Fibroblast of skin of scalp (primary cell): ENCODE data around the gene PRRG3. TPM values are rescaled to one million over a fixed set of nuclear protein-coding genes. Genes with fewer than 3 reads are reported as not detected.

Experiments used
- DNase-seq: peaks from one replicate; pipeline ENCODE4 v3.0.0-alpha.2; 2013
- polyA plus RNA-seq, 2 experiments: library from polyadenylated mRNA; unstranded; fragments of 120-200 nt; gene quantifications; one replicate each; pipeline ENCODE4 v1.2.1, GENCODE V29; 2013; ENCODE audit not compliant: insufficient read length in 2 of 2

Gene PRRG3
- 0.39 TPM for polyA plus RNA-seq (2013, experiment 1 of 2; ENCODE audit: insufficient read length)
- polyA plus RNA-seq (2013, experiment 2 of 2; ENCODE audit: insufficient read length): 1.2 TPM

DNA sequence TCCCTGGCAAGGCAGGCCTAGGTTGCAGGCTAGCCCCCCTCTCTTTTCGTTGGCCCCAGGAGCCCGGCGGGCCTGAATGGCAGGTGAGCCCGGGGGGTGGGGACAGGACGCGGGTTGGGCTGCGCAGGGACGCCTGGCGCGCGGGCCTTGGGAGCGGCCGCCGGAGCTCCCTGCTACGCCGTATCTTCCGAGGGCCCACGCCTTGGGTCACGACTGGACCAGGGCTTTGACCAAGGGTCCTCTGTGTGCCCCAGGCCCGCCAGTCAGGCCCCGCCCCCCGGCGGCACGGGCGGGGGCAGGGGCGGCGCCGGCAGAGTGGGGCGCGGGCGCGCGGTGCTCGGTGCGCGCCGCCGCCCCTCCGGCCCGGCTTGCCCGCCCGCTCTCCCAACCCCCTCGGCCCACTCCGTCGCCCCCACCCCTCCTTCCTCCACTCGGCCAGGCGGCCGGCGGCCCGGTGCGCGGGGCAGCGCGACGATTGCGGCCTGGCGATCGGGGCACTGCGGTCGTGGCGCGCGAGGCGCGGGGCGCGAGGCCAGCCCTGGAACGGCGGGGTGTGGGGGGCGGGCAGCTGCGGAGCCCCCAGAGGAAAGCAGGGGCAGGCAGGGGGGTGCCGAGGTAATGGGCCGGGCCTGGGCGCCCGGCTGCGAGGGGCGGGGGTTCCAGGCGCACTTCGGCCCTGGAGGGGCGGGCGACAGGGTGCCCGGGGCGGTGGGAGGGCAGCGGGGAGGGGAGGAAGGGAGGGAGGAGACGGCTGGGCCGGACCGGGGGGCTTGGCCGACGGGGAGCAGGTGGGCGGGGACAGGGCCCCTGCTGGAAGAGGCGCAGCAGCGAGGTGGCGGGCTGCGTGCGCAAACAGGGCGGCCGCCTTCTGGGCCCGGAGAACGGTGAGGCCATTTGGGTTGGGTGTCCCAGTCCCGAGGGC, at the start of gene PRRG3:
PRRG3 (plus strand) TSS at position 798 of the 922 bp plus-strand sequence. CDS start 3,357 bp downstream, outside the sequence.
- no peak for DNase-seq

DNA sequence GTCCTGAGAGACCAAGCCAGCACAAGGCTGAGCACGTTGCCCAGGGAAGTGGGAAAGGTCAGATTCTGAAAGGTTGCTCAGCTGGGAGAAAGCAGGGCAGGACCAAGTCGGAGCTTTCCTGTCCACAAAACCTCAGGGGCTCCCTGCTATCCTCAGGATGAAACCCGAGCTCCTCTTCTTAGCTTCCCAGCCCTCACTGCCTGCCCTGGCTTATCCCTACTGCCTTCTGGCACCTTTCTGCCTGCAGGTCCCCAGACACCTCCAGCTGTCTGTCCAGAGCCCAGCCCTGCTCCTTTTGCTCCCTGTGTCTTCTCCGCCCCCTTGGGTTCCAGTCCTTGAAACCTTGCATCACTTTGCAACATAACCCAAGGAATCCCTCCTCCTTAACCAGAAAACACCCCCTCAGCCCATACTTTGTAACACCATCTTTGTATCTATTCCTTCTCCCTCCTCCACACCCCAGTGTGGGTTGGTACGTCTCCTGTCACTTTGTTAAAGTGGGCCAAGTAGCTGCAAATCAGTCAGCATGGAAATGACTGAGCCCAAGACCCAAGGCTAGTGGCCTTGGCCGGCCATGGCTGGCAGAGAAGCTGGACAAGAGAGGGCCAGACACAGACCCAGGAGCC, 20.0 kb upstream of the PRRG3 start:
- DNase-seq: no peak

DNA sequence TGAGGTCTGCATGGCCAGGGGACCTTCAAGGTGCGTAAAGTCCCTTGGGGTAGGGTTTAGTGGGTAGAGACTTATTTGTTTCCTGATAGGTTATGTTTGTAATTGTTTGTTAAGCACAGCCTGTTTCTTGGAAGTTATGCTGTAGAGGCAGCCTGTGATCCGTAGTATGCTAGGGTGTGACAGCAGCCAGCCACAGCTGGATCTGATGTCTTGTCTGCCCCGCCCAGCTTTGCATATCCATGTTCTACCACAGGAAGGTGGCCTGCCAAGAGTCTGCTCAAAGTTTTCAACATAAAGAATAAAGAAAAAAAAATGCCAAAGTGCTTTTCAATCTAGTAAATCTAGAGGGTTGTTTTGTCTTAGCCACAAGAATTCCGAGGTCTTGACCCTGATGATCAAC, 19.1 kb upstream of the PRRG3 start:
- no peak for DNase-seq

DNA sequence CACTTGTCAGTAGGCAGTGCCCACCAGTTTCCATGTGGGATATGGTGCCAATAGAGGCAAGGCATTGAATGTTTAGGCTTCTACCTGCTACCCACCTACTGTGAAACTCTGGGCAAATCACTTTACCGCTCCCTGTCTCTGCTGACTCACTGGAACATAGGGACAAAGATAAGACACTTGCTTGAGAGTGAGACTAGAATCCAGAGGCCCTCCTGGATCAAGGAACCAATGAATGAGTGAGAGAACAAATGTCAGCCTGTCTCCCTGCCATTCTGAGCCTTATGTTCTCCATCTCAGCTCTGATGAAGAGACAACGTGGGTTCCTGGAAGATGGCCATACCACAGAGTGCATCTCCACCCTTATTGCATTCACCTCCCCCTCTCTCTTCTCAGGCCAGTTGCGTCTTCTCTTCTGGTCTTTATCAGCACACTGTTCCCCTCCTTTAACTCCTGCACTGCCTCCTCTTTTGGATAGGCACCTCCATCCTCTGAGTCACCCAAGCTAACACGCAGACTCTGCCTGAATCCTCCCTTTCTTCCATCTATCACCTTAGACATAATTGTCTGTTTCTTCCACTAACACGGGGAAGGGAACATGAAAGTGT, 15.4 kb upstream of the PRRG3 start:
- no peak for DNase-seq

DNA sequence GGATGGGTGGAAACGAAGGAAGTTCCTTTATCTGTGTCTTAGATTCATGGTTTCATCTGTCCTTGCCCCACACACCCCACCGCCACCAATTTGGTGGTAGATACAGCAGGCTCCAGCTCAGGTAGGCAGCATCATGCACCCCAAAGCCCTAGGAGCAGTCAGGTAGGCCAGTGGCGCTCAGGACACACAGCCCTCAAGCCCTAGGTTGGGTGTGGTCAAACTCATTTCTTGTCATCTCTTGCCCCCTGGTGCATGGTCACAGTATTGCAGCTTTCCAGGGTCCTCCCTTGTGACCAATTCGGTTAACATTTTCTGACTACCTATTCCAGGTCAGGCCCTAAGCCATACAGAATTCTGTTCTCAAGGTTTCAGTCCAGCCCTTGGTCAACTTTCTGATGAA, 14.5 kb upstream of the PRRG3 start:
- peak; percentile 24 for DNase-seq

DNA sequence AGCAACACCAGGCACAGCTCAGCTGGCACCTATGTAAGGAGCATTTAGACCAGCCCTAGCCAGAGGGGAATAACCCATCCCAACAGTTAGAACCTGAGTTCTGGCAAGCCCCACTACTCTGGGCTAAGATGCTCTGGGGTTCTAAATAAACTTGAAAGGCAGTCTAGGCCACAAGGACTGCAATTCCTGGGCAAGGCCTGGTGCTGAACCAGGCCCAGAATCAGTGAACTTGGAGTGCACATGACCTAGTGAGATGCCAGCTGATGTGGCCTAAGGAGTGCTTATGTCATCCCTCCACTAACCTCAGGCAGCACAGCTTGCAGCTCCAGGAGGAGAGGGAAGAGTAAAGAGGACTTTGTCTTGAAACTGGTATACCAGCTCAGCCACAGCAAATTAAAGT, 7.6 kb upstream of the PRRG3 start:
- no peak for DNase-seq

DNA sequence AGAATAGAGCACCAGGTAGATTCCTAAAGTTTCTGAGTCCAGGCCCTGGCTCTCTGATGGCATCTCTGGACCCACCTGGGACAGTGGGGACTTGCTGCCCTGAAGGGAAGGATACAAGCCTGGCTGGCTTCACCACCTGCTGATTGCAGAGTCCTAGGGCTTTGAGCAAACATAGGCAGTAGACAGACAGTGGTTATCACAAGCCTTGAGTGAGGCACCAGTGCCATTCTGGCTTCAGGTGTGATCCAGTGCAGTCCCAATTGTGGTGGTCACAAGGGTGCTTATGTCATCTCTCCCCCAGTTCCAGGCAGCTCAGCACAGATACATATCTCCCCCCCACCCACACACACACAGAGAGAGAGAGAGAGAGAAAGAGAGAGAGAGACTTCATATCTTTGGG, 6.6 kb upstream of the PRRG3 start:
- DNase-seq: no peak

DNA sequence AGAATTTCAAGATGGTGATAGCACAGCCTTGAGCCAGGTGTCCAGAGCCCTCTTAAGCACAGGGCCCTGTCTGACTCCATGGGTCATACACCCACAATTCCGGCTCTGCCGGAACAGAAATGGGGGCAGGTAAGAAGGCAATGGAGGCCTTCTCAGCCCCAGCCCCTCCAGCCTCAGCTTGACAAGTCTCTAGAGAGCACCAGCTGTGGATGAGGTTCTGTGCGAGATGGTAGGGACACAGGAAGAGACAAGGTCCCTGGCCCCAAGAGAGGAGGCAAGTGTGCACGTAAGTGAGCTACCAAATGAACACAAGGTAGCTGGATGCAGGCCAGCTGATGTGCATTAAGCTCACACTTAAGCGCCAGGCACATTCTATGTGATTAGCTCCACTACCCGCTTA, 2.4 kb upstream of the PRRG3 start:
- DNase-seq: no peak

DNA sequence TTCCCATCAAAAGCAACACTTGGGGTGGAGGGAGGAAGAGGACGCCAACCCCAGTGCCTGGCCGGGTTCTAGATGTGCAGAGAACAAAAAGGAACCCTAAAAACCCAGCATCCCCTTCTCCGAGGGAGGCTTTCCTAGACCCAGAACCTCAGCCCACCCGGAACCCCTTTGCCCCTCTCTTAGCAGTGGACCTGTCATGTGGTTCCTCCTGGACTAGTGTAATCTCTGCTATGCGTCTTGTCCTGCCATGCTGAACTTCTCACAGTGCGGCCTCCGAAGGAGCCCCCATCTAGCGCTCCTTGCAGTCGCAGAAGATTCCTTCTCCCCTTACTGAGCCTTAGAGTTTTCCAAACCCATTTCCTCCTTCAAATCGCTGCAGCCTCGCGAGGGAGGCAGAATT, 1.1 kb upstream of the PRRG3 start:
- DNase-seq: no peak

DNA sequence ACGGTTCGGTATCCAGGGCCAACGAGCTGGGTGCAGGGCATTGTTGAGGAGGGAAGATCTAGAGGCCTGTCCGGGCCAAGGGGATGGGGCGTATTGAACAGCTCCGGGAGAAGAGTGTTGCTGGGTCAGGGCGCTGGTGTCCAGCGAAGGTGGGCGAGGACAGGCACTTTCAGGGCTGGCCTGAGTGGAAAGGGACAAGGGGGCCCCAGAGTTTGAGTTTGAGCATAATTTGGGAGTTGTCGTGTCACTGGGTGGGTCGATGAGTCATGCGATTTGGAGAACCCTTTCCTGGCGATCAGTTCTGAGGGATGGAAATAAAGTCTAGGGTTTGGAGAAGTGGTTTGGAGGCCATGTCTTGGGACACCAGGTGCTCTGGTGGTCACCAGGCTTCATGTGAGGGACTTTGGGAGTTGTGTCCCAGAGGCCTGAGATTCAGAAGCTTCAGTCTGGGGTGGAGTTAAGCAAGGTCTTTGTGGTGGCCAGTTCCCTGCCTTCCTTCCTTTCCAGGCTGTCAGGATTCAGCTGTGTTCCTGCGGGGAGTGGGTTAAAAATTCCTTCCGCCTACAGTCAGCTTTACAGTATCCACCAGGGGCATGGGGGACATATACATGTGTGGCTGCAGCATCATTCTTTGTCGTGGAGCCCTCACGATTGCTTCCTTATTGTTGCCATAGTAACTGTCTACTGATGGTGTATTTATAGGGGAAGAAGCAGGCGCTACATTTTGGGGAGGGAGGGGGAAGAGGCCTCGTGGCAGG, 504 bp downstream of the PRRG3 start:
- no peak for DNase-seq

DNA sequence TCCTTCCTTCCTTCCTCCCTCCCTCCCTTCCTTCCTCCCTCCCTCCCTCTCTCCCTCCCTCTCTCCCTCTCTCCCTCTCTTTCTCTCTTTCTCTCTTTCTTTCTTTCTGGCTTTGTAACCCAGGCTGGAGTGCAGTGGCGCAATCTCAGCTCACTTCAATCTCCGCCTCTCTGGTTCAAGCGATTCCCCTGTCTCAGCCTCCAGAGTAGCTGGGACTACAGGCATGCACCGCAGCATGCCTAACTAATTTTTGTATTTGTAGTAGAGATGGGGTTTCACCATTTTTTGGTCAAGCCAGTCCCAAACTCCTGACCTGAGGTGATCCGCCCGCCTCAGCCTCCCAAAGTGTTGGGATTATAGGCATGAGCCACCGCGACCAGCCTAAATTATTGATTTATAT, 1.8 kb downstream of the PRRG3 start:
- peak; percentile 8 for DNase-seq

DNA sequence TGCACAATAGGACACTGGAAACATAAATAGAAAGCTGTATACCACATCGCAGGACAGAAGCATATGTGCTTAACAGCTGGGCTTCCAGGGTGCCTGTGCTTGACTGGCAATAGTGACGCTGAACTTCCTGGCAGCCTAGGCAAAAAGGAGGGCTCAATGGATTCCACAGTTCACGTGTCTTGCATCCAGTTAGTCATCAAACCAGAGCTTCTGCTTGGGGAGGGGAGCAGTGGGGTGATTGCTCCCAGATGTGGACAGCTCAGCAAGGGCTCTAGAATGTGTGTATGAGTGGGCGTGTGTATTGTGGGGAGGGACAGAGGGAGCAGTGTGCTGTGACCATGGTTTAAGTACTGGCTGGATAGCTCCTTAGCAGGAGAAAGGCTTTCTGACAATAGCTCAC, 2.3 kb downstream of the PRRG3 start:
- peak; percentile 91 for DNase-seq

DNA sequence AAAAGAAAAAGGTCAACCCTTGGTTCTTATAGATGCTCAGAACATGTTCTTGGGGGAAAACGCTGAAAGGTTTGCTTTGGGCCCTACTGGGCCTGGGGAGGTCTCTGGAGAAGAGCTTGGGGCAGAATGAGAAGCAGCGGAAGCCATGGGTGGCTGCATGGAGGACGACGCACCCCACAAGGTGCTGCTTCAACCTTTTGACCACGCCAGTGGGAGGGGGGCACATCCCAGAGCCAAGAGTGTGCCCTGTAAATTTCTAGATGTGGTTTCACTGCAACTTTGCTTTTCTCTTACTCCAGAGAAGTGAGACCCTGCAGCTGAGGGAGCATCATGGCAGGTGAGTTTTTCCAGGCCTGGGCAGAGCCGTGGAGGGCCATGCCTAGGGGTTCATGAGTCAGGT, 3.2 kb downstream of the PRRG3 start:
- no peak for DNase-seq

DNA sequence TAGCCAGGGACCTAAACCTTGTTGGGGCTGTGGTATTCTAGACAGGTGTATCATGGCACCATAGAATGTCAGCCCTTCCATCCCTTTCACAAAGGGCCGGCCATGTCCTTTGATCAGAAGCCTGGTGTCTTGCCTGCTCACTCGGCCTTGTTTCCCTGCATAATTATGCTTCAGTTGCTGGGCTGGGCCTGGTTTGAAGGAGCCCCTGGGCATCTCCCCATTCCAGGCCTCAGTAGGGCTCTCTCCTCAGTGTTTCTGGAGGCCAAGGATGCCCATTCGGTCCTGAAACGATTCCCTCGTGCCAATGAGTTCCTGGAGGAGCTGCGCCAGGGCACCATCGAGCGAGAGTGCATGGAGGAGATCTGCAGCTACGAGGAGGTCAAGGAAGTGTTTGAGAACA, 4.5 kb downstream of the PRRG3 start:
- no peak for DNase-seq

DNA sequence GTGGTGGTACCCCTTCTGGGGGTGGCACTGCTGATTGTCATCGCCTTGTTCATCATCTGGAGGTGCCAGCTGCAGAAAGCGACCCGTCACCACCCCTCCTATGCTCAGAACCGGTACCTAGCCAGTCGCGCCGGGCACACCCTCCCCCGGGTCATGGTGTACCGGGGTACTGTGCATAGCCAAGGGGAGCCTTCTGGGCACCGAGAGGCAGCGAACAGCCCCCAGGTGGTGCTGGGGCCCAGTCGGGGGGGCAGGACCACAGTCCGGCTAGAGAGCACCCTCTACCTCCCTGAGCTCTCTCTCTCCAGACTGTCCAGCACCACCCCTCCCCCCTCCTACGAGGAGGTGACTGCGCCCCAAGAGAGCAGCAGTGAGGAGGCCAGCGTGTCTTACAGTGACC, 5.3 kb downstream of the PRRG3 start:
- no peak for DNase-seq

DNA sequence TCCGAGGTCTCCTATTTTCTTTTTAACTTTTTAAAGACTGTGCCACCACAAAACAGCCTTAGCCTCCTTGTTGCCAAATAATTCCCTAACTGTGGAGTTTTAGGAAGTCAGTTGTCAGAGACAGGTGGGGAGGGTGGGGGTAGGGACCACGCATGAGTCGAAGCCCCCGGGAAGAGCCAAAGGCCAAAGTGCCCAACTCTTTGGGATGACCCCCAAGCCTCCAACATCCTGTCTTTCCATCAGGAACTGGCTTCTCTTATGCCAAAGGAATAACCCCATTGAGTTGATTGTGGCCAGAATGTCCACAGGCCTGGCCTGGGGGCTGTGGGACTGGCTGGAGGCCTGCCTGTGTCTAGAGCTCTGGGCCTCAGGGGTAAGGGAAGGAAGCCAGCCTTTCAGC, 5.8 kb downstream of the PRRG3 start:
- DNase-seq: no peak

DNA sequence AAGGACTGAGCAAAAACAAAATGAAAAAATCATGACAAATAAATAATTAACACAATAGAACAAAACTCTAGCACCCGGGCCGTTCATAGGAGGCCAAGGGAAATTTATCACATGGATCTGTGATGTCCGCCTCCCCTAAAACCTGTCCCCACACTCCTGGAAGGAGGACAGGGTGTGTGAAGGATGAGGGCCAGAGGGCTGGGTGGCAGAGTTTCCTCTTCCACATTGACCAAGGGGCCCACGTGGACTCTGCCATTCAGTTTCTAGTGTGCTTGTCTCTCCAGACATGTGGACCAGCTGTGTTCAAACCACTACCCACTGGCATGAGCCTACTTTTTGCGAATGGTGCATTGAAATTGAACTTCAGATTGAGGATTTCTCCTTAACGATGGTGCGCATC, 6.3 kb downstream of the PRRG3 start:
- DNase-seq: no peak

DNA sequence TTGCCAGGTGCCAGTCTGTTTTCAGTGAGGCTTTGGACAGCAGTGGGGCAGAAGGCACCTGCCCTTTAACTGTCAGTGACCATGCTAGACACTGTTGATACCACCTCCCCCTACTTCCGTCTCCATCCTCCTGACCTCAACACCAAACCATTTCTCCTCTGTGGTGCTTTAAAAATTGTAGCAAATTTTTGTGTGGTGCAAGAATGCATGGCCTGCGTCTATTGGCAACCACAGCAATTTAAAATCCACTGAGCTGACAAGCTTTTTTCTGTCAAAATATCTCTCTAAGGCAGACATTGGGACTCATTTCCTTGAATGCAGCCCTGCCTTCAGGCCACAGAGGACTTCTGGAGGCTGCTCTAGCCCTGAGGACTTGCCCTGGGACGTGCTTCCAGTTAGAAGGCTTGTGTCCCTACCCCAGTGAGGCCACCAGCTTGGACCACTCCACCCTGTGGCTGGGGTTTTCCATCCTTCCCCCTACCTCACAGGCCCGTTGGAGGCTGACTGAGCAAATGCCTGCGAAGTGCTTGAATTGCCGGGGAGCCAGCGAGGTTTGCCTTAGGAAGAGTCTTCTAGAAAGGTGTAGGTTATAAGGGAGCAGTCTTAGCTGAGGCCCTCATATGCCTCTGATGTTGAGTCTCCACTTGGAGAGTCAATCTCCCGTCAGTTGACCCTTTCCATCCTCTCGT, 6.9 kb downstream of the PRRG3 start:
- peak; percentile 51 for DNase-seq

DNA sequence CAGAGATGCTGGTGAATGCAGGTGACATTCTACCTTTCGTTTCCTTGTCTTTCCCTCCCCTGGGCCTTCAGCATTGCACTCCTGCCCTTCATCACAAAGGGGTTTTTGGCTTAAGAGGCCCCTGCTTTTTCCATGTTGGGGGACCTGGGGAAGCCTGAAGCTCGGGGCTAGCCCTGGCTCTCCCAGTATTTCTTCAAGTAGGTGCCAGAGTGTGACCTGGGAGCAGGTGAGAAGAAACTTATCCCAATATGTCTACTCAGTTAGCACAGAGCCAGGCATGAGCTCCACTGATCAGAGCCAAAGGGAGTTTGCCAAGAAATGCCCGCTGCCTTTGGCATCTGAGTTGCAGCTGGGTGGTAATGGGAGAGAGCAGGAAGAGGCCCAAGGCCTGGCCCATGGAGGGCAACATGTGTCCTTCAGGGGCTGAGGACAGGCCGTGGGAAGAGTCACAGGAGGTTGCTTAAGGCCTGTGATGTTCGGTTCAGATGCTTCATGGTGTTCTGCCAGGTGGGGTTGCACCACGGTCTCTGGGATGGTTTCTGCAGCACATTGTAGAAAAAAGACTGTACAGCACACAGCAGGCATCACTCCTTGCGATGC, 7.6 kb downstream of the PRRG3 start:
- DNase-seq: no peak

DNA sequence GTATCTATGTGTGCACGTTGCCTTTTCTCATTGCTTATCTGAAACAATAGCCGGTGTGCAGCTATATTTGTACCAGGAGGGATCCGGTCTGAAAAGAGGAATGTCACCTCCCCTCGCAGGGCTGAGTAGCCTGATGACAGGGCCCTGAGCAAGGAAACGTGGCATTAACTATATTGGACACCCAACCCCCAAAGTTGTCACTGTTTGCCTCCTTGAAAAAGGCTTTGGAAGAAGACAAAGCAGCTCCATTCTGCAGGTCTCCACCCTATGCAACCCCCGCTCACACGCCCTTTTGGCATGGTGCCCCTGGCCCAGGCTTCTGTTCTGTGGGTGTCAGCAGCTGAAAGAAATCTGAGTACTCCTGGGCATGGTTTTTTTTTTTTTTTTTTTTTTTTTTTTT, 8.2 kb downstream of the PRRG3 start:
- DNase-seq: peak; percentile 20

DNA sequence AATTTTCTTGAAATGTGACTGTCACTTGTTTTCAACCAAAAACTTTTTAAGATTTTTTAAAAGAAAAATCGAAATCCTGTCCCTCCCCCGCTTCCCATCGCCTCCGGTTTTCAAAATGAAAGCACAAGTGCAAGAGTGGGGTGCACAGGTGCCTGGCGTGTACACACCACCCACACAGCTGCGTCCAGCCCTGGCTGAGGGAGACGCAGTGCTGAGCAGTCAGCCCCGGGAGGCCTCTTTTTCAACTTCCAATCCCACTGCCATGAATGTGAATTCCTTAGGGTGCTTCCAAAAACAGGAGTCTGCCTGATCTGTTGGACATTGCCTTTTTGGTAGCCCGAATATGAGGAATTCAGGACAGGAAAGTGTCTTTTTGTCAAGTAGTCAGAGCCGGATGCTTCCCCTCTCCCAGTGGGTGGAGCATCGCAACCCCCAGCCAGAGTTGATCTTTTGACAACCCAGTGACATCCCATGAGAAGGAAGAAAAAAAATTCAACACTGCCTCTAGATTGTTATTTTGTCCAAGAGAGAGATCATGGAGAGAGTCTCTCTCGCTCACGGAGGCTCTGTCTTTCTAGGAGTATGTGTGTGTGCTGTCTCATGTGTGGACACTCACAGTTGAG, 8.9 kb downstream of the PRRG3 start:
- no peak for DNase-seq
